Mucosa of rectum (tissue), 2 donors: ENCODE results near the gene NT5C3B.

Source experiments
- H3K27ac ChIP-seq, 2 donors: one replicate each; pipeline ENCODE4 v1.7.0; 2013; ENCODE audit warnings: inconsistent platforms in 2 of 2, low read depth in 2 of 2, low read length in 2 of 2
- H3K27me3 ChIP-seq, 2 donors: one replicate each; pipeline ENCODE4 v1.7.0; 2013; ENCODE audit warnings: low read length in 2 of 2; ENCODE audit not compliant: control insufficient read depth in 2 of 2, insufficient read depth in 2 of 2
- H3K36me3 ChIP-seq, 2 donors: one replicate each; pipeline ENCODE4 v1.7.0; 2013; ENCODE audit warnings: low read length in 2 of 2; ENCODE audit not compliant: control insufficient read depth in 2 of 2, insufficient read depth in 2 of 2
- H3K4me1 ChIP-seq, 2 donors: one replicate each; pipeline ENCODE4 v1.7.0; 2013; ENCODE audit warnings: low read length in 2 of 2, mild to moderate bottlenecking in 1 of 2; ENCODE audit not compliant: control insufficient read depth in 2 of 2, insufficient read depth in 2 of 2
- H3K4me3 ChIP-seq, 2 donors: one replicate each; pipeline ENCODE4 v1.7.0; 2013; ENCODE audit warnings: low read length in 2 of 2
- H3K9ac ChIP-seq, 2 donors: one replicate each; pipeline ENCODE4 v1.7.0; 2013; ENCODE audit warnings: low read length in 2 of 2, low read depth in 1 of 2, mild to moderate bottlenecking in 1 of 2
- H3K9me3 ChIP-seq, 2 donors: one replicate each; pipeline ENCODE4 v1.7.0; 2013; ENCODE audit warnings: low read length in 2 of 2; ENCODE audit not compliant: control insufficient read depth in 2 of 2
- donor health status: healthy.
- donor health status: Normal muscosa, but diverticular disease.

Gene NT5C3B

DNA sequence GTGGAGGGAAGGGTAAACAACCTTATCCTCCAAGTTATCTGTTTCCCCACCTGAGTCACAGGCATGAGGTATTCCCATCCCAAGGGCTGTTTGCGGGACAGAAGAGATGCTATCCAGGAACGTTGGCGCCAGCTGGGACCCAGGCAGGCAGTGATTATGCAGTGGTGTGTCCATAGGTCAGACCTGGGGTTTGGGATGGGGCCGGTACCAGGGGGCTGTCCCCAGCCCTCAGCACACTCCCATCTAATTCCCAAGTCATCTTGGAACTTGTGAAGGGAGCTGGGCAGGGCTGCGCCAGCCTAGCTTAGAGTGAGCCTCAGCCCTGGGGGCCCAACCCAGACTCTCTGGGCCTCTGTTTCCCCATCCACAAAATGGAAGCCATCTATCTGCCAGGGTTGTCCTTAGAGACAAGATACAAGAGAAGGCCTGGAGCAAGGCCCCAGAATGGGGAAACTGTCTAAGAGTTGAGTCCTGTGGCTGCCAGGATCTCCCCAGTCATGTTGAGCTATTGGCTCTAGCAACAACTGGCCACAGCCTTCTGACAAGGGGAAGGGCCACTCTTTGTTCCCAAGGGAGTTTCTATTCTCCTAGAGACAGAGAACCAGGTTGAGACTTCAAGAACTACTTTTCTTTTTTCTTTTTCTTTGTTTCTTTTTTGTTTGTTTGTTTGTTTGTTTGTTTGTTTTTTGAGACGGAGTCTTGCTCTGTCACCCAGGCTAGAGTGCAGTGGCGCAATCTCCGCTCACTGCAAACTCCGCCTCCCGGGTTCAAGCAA, 39.7 kb downstream of the NT5C3B start:
- Histone ChIP-seq H3K4me1 (peaks cover 28 to 47% of the 10 kb centered on the region in 2 donors), H3K27me3 (no peaks in the 10 kb centered on the region), H3K4me3 (no peak overlapping the region), H3K9ac (no peak overlapping the region), H3K9me3 (no peaks in the 10 kb centered on the region), H3K27ac (no peak overlapping the region), H3K36me3 (no peaks in the 10 kb centered on the region)

DNA sequence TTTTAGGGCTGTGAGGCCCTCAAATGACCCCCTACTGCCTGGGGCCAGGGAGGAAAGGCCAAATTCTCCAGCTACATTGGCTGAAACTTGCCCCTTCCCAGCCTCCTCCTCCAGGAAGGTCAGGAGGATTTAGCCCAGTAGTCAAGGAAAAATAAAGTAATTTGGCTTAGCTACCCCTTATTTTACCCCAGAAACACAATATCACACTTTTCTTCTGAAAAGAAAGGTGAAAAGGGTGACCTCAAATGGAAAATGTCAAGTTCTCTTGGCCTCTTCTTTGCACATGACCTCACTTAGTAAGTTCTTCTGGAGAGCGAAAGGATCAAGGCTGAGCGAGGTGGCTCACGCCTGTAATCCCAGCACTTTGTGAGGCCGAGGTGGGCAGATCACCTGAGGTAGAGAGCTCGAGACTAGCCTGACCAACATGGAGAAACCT, 41.5 kb downstream of the NT5C3B start:
- Histone ChIP-seq H3K4me3 (peak overlapping the region in 1 of 2 donors; percentile 3), H3K9ac (peak overlapping the region in 1 of 2 donors; percentile 43), H3K27ac (peak overlapping the region; percentile 89 to 97)

DNA sequence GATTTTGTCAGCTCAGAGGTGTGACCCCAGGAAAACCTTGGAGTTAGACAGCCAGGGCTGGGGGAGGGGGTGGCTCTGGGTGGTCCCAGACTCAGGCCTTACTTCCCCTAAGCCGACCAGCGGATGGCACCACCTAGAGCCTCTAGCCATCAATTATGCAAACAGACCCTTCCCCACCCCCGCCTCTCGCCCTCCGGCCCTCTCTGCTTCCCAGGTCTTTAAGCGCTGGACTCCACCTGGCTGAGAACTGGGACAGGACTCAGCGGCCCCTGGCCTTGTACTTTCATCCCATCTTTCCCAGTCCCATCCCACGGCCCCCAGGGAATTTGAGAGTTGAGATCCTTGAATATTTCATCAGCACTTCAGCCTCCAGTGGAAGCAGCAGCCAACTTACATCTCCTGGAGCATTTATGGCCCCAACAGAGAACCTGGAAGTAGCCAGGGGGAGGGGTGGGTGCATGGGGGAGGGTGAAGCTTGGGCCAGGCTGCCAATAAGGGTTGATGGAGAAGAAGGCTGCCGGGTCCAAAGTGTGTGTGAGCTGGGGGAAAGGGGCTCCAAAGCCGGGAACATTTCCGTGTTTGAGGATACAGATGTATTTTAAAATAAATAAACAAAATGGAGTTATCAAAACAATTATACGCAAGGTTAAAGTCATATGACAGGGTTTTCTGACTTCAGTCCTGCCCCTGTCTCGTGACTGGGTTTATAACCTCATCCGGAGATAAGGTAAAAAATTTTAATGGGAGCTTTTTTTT, 42.1 kb downstream of the NT5C3B start:
- Histone ChIP-seq H3K36me3 (no peaks in the 10 kb centered on the region), H3K9ac (peak overlapping the region; percentile 61 to 83), H3K9me3 (no peaks in the 10 kb centered on the region), H3K4me1 (peaks cover 22 to 31% of the 10 kb centered on the region in 2 donors), H3K27me3 (no peaks in the 10 kb centered on the region), H3K27ac (peak overlapping the region; percentile 89 to 97), H3K4me3 (peak overlapping the region; percentile 53 to 65)

More for the DNA sequence above, 41.5 kb downstream of the NT5C3B start:
- H3K36me3 ChIP-seq = no peaks in the 10 kb centered on the region
- peaks cover 22 to 34% of the 10 kb centered on the region in 2 donors for H3K4me1 ChIP-seq
- H3K27me3 ChIP-seq = no peaks in the 10 kb centered on the region
- no peaks in the 10 kb centered on the region for H3K9me3 ChIP-seq

DNA sequence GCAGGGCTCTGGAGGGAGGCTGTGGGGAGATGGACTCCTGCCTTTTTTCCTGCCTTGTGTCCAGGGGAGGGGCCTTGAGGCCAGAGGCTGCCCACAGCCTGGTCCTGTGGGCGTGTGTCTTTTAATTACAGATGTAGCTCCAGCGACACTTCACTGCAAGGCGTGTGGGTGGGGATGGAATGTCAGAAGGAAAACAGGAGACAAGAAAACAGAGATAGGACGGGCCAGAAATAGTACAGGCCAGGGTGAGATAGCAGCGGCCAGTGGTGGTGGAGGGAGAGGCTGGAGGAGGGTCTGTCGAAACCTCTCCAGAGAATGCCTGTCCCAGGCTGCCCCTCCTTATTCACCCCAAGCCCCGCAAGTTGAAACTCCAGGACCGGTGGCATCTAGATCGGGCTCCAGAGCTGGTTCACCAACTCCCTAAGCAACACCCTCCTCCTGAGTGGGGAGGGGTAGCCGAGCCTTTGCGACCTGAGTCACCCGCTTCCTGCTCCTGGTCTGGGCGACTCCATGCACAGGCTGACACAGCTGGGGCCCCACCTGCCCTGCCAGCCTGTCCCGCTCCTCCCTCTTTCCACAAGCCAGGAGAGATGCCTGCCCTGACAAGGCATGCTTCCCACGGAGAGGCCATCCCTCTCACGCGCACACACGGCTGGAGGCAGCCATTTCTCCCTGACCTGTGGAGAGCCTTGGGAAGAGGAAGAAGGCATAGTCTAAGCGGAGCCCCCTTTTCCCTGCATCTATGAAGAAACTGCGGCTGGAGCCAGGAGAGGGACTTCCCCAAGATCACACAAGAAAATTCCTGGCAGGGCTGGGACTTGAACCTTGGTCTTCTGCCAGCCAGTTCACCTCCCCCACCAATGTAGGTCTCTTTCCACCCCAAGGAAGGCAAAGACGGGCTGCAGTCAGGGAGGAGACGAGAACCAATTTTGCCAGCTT, 42.9 kb downstream of the NT5C3B start:
- Histone ChIP-seq H3K36me3 (no peaks in the 10 kb centered on the region), H3K9me3 (no peaks in the 10 kb centered on the region), H3K4me3 (peak overlapping the region; percentile 53 to 65), H3K4me1 (peaks cover 22 to 31% of the 10 kb centered on the region in 2 donors), H3K9ac (peak overlapping the region; percentile 61 to 83), H3K27me3 (no peaks in the 10 kb centered on the region), H3K27ac (peak overlapping the region; percentile 89 to 97)

DNA sequence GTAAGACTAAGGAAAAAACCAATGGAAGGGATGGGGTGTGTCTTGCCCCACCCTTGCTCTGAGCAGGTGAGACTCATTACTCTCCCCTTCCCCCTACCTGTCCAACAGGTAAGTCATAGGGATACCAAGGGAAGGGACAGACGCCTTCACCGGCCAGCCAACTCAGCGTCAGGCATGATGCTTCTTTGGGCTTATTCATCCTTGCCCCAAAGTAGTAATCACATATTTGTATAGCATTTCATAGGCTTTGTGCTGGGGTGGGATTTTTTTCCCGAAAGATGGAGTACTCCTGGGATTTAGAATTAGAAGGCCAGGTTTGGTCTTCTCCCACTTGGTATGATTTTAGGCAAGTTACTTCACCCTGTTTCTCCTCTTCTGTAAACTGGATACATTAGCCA, 49.0 kb downstream of the NT5C3B start:
- H3K4me1 ChIP-seq = peaks cover 19 to 36% of the 10 kb centered on the region in 2 donors
- no peaks in the 10 kb centered on the region for H3K27me3 ChIP-seq
- no peaks in the 10 kb centered on the region for H3K36me3 ChIP-seq
- H3K9ac ChIP-seq = peak overlapping the region; percentile 54 to 55
- no peaks in the 10 kb centered on the region for H3K9me3 ChIP-seq
- H3K27ac ChIP-seq = peak overlapping the region; percentile 85 to 86
- peak overlapping the region in 1 of 2 donors; percentile 39 for H3K4me3 ChIP-seq

DNA sequence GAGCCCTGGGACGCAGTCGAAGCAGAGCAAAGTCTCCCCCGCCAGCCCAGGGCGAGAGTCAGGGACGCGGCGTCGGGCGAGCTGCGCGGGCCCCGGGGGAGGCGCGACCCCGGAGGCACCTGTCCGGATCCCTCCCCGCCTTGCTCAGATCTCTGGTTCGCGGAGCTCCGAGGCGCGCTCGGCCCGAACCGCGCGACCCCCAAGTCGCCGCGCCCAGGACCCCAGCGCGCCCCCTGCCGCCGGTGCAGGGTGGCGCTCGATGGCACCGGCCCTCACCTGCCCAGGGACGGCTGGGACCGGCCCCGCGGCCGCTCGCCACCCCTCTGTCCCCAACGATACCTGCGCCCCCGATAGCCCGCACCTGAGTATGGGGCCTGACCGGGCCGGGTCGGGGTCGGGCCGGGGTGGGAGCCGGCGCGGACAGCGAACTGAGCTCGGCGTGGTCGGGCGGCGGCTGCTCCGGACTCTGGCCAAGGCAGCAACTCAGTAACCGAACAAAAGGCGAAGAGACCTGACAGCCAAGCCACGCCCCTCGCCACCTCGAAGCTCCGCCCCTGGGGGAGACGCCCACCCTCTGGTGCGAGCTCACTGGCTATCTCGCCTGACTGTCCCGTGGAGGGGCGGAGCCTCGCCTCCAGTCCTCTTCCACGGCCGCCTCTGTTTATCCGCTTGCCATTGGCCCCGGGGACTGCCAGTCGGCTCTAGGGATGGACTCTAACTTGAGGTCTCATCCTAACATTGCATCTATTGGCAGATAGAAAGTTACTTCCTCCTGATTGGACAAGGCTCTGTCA, 49.6 kb downstream of the NT5C3B start, which contains the start of gene JUP:
Gene JUP, minus strand, starts transcription at position 485 of the 794 bp plus-strand sequence. CDS start 14,857 bp downstream, outside the sequence.
- H3K27me3 ChIP-seq = no peaks in the 10 kb centered on the region
- H3K9ac ChIP-seq = peak within 1 kb of the TSS; percentile 92 to 98
- peak within 1 kb of the TSS; percentile 99 for H3K27ac ChIP-seq
- no peaks in the 10 kb centered on the region for H3K9me3 ChIP-seq
- peaks cover 17 to 30% of the 10 kb centered on the region in 2 donors for H3K4me1 ChIP-seq
- H3K36me3 ChIP-seq = peaks cover 0 to 3% of the 10 kb centered on the region in 2 donors
- H3K4me3 ChIP-seq = peak within 1 kb of the TSS; percentile 85 to 87

DNA sequence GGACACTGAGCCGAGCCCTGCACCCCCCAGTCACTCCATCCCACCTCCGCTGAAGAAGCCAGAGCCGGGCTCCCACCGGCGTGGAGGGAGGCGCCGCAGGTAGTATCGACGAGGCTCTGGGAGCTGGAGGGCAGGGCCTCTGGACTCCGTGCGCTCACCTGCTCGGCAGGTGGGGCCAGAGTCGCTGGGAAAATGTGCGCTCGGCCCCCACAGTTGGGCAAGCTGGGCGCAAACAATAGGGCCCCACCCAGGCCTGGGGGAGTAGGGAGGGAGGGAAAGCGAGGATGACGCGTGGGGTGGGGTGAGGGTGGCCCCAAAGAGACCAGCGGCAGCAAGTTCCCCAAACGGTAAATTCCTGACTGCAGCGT, 50.2 kb downstream of the NT5C3B start:
- Histone ChIP-seq H3K9me3 (no peaks in the 10 kb centered on the region), H3K36me3 (peaks cover 0 to 3% of the 10 kb centered on the region in 2 donors), H3K4me3 (peak overlapping the region; percentile 85 to 87), H3K4me1 (peaks cover 17 to 30% of the 10 kb centered on the region in 2 donors), H3K9ac (peak overlapping the region; percentile 92 to 98), H3K27ac (peak overlapping the region; percentile 99), H3K27me3 (no peaks in the 10 kb centered on the region)

DNA sequence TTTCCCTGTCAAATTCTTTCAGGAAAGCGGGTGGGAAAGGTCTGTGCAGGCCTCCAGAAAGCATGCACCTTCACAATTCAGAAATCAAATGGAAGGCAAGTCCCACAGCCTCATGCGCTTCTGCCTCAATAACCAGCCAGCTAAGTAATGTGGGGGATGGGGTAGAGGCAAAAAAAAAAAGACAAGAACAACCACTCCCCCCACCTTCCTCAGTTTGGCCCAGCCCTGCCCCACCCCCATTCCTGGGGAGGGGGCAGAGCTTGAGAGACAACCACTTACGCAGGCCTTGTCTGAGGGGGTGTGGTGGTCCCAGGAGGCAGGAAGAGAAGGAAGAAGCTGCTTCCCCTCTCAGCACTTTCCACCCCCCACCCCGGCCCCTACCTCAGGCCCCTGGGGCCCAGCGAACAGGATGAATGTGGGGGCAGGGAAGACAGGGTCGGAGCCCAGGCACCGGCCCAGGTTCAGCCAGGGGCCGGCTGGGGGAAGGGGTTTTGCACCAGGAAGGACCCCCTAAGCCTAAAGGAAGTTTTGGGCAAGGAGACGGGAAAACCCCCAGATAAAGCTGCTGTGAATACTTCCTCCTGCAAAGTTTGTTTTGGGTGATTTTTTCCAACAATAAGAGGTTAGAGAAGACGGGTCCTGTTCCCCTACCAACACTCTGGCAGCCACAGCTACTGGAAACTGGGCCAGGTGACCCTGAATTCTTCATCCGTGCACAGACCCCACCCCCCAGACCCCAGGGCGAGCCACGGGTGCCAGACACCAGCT, 50.8 kb downstream of the NT5C3B start:
- peak overlapping the region; percentile 99 for H3K27ac ChIP-seq
- no peaks in the 10 kb centered on the region for H3K27me3 ChIP-seq
- H3K4me3 ChIP-seq = peak overlapping the region; percentile 85 to 87
- peaks cover 0 to 3% of the 10 kb centered on the region in 2 donors for H3K36me3 ChIP-seq
- H3K9ac ChIP-seq = peak overlapping the region; percentile 92 to 98
- H3K4me1 ChIP-seq = peaks cover 17 to 30% of the 10 kb centered on the region in 2 donors
- H3K9me3 ChIP-seq = no peaks in the 10 kb centered on the region
